ENCODE data around the gene OR10A3.

DNA sequence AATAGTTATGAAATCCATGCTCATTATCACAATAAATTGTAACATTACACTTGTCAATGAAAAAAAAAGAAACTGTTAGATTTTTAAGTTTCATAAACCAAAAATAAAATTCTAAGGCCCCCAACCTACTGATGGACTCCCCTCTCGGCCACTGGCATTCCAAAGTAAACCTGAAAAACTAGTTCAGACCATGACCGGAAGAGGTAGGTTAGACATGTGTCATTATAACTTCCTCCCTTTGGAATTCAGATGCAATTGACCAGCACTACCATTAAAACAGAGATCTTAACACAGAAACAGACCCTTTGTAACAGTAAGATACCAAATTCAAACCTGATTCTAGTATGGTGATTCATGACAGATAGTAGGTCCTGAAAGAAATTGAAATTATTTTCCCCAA, 23.4 kb downstream of the OR10A3 start:
- TF ChIP-seq, protein P1, sequence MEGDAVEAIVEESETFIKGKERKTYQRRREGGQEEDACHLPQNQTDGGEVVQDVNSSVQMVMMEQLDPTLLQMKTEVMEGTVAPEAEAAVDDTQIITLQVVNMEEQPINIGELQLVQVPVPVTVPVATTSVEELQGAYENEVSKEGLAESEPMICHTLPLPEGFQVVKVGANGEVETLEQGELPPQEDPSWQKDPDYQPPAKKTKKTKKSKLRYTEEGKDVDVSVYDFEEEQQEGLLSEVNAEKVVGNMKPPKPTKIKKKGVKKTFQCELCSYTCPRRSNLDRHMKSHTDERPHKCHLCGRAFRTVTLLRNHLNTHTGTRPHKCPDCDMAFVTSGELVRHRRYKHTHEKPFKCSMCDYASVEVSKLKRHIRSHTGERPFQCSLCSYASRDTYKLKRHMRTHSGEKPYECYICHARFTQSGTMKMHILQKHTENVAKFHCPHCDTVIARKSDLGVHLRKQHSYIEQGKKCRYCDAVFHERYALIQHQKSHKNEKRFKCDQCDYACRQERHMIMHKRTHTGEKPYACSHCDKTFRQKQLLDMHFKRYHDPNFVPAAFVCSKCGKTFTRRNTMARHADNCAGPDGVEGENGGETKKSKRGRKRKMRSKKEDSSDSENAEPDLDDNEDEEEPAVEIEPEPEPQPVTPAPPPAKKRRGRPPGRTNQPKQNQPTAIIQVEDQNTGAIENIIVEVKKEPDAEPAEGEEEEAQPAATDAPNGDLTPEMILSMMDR (IDR thresholded peaks at IDR 0.05; ENCODE audit: low read length) = no peak
- no peak for TF ChIP-seq EZH2 (IDR thresholded peaks at IDR 0.05; ENCODE audit: borderline replicate concordance, low read length)

All from OCI-LY1 (cell line).